Gastroesophageal sphincter (tissue), 4 donors: ENCODE measurements around the gene EXOC2. TPM values are rescaled to one million over a fixed set of nuclear protein-coding genes. Genes with fewer than 3 reads are reported as not detected.

ENCODE experiments used
- ATAC-seq: fragments of 150-250 bp; one replicate; pipeline ENCODE4 v1.9.1; 2016; ENCODE audit warnings: mild to moderate bottlenecking, moderate library complexity
- H3K27ac ChIP-seq, 4 donors: fragments of 200-600 bp; sonication (generic) in 3 of 4; 1 replicate in 3 of 4; 2 replicates in 1 of 4; pipeline ENCODE4 v1.5.1; 2016 to 2019
- H3K27me3 ChIP-seq: fragments of 200-600 bp; sonication (generic); one replicate; pipeline ENCODE4 v1.5.1; 2019
- H3K36me3 ChIP-seq, 2 donors: fragments of 200-600 bp; sonication (generic); one replicate each; pipeline ENCODE4 v1.5.1; 2019; ENCODE audit warnings: control low read depth in 1 of 2
- H3K4me1 ChIP-seq, 3 donors: fragments of 200-600 bp; sonication (generic); 1 replicate in 2 of 3; 2 replicates in 1 of 3; pipeline ENCODE4 v1.5.1; 2016 to 2019; ENCODE audit warnings: control low read depth in 2 of 3
- H3K4me3 ChIP-seq, 2 donors: fragments of 200-600 bp; sonication (generic); one replicate each; pipeline ENCODE4 v1.5.1; 2019; ENCODE audit warnings: mild to moderate bottlenecking in 1 of 2, moderate library complexity in 1 of 2
- H3K9me3 ChIP-seq, 3 donors: fragments of 200-600 bp; sonication (generic); one replicate each; pipeline ENCODE4 v1.5.1; 2017 to 2019; ENCODE audit warnings: control low read depth in 2 of 3
- EP300 ChIP-seq: sonication (generic); formaldehyde crosslinking; IDR thresholded peaks from one replicate; pipeline ENCODE4 v1.6.1; 2017; ENCODE audit warnings: antibody characterized with exemption, mild to moderate bottlenecking
- POLR2A ChIP-seq, 2 donors: fragments of 450-650 bp; IDR thresholded peaks; one replicate each; pipeline ENCODE4 v1.6.1; 2017; ENCODE audit warnings: antibody characterized with exemption in 2 of 2, mild to moderate bottlenecking in 2 of 2, moderate library complexity in 1 of 2
- POLR2AphosphoS5 ChIP-seq: sonication (generic); formaldehyde crosslinking; IDR thresholded peaks from one replicate; pipeline ENCODE4 v1.6.1; 2017; ENCODE audit warnings: antibody characterized with exemption
- whole genome bisulfite sequencing, 2 donors: methylation state at CpG; one replicate each; pipeline ENCODE4 v1.1.5; 2018; ENCODE audit warnings: low coverage in 1 of 2; 5-methylcytosine and 5-hydroxymethylcytosine counted together
- total RNA-seq, 4 donors: library from RNA; depleted of rRNA; stranded (reverse); fragments of >200 nt; gene quantifications; one replicate each; pipeline ENCODE4 v1.1.0, GENCODE V29; 2016
- TF ChIP-seq, protein P1 (sequence below), 4 experiments: fragments of 200-600 bp in 2 of 4; fragments of 450-650 bp in 2 of 4; sonication (generic) in 1 of 4; IDR thresholded peaks; one replicate each; pipeline ENCODE4 v1.5.1; 2017 to 2019; ENCODE audit warnings: antibody characterized with exemption in 4 of 4, mild to moderate bottlenecking in 2 of 4, moderate library complexity in 2 of 4

Gene EXOC2
- total RNA-seq, 4 donors from 2014 or later: 17.8 to 39.2 (median 25.8) TPM

DNA sequence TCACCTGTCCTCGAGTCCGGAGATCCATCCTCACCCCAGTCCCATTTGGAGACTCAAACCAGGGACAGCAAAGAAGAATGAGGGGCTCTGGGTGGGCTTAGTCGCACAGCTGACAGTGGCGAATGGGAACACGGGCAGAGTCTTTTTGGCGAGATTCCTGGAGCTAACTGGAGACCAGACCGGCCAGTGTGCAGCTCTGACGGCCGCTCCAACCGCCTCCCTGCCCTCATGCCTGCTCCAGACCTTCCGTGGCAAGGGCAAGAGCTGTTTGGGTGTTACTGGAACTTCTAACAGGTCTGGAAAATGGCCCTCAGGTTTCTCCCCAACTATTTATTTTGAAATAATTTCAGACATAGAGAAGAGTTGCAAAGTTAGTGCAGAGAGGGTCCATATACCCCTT, 225.8 kb downstream of the EXOC2 start:
- Histone ChIP-seq H3K4me1 (no peaks in the 10 kb centered on the region), H3K27me3 (peaks cover 70% of the 10 kb centered on the region), H3K36me3 (no peaks in the 10 kb centered on the region), H3K9me3 (no peaks in the 10 kb centered on the region), H3K27ac (no peak overlapping the region), H3K4me3 (no peak overlapping the region)
- WGBS, 2 donors: 60 to 66% methylated on average over 4 to 11 of the region's 11 CpGs
- no peak for ATAC-seq
- no peak for TF ChIP-seq EP300
- no peak for TF ChIP-seq POLR2A (IDR thresholded peaks at IDR 0.05)
- TF ChIP-seq POLR2AphosphoS5: no peak
- TF ChIP-seq, protein P1, sequence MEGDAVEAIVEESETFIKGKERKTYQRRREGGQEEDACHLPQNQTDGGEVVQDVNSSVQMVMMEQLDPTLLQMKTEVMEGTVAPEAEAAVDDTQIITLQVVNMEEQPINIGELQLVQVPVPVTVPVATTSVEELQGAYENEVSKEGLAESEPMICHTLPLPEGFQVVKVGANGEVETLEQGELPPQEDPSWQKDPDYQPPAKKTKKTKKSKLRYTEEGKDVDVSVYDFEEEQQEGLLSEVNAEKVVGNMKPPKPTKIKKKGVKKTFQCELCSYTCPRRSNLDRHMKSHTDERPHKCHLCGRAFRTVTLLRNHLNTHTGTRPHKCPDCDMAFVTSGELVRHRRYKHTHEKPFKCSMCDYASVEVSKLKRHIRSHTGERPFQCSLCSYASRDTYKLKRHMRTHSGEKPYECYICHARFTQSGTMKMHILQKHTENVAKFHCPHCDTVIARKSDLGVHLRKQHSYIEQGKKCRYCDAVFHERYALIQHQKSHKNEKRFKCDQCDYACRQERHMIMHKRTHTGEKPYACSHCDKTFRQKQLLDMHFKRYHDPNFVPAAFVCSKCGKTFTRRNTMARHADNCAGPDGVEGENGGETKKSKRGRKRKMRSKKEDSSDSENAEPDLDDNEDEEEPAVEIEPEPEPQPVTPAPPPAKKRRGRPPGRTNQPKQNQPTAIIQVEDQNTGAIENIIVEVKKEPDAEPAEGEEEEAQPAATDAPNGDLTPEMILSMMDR (IDR thresholded peaks at IDR 0.05): no peak

DNA sequence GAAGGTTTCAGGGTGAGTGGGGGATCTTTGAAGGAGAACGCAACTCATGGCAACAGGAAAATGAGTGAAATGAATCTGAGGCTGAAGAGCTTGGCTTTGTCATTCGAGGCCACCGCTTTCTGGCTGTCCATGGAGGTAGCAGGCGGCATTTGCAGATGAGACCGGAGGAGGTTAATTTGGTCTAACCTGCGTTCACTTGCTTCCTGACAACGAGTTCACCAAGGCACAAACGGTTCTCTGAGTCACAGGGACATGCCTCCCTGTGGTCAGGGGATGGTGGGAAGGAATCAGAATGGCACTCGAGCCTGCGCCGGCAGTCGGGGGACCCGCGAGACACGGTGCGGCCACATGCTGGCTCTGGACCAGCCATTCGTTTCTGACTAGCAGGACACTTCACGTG, 226.4 kb downstream of the EXOC2 start:
- H3K9me3 ChIP-seq: no peaks in the 10 kb centered on the region
- H3K4me3 ChIP-seq: no peak overlapping the region
- H3K27me3 ChIP-seq: peaks cover 70% of the 10 kb centered on the region
- no peaks in the 10 kb centered on the region for H3K4me1 ChIP-seq
- no peak overlapping the region for H3K27ac ChIP-seq
- 87 to 93% methylated on average over 11 to 16 of the region's 18 CpGs for WGBS, 2 donors
- TF ChIP-seq, protein P1 (IDR thresholded peaks at IDR 0.05): no peak
- TF ChIP-seq EP300 (no peak), POLR2A (IDR thresholded peaks at IDR 0.05) (no peak), POLR2AphosphoS5 (no peak)
- ATAC-seq: no peak
- H3K36me3 ChIP-seq: no peaks in the 10 kb centered on the region

DNA sequence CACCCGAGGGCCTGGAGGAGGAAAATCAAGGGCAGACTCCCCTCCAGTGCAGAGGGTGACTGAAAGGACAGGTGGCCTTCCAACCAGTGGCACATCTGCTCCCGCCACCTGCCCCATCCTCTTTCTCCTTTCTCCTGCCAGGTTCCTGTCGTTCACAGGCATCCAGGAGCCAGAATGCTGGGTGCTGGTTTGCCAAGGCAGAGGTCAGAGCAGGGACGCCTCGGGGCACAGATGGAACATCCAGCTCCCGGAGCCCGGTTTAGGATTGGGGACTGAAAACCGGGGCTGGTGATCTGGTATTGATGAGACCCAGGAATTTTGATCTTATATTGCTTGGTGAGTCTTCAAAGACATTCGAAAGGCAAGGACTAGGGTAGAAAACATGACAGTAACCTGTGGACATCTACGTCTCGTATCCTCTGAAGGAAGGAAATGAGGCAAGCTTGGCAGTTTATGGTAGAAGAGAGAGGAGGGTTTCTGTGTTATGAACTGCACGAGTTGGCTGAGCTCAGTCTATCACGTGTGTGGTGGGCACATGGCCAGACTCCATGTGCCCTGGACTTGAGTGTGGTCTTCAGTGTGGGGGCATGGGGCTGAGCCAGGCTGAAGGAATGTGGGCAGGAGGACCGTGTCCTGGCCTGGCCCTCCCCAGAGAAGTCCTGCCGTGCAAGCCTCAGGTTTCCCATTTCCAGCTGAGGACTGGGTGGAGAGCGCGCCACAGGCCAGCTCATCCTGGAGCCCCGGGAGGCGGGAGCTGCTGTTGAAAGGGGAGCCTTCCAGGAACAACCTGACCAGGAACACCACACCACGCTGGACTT, 227.2 kb downstream of the EXOC2 start:
- peaks cover 63% of the 10 kb centered on the region for H3K27me3 ChIP-seq
- WGBS, 2 donors: 38 to 80% methylated on average over 3 to 17 of the region's 20 CpGs
- ATAC-seq: no peak
- no peaks in the 10 kb centered on the region for H3K9me3 ChIP-seq
- TF ChIP-seq POLR2AphosphoS5 (no peak), POLR2A (IDR thresholded peaks at IDR 0.05) (no peak), EP300 (no peak)
- TF ChIP-seq, protein P1 (IDR thresholded peaks at IDR 0.05): no peak
- H3K4me3 ChIP-seq: no peak overlapping the region
- H3K36me3 ChIP-seq: no peaks in the 10 kb centered on the region
- H3K27ac ChIP-seq: no peak overlapping the region
- no peaks in the 10 kb centered on the region for H3K4me1 ChIP-seq

DNA sequence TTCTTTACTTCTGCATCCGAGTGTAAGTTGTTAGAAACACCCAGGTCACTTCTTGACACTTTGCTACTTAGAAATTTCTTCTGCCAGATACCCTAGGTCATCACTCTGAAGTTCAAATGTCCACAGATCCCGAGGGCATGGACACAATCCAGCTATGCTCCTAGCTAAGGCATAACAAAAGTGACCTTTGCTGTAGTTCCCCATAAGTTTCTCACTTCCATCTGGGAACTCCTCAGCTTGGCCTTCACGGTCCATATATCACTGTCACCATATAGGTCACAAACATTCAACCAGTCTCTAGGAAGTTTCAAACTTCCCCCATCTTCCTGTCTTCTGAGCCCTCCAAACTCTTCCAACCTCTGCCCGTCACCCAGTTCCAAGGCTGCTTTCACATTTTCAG, 236.1 kb downstream of the EXOC2 start:
- 64 to 66% methylated on average over 3 to 4 of the region's 4 CpGs for WGBS, 2 donors
- H3K36me3 ChIP-seq: no peaks in the 10 kb centered on the region
- peaks cover 24% of the 10 kb centered on the region for H3K27me3 ChIP-seq
- TF ChIP-seq EP300: no peak
- TF ChIP-seq POLR2A (IDR thresholded peaks at IDR 0.05): no peak
- TF ChIP-seq, protein P1 (IDR thresholded peaks at IDR 0.05): no peak
- no peak for TF ChIP-seq POLR2AphosphoS5
- H3K4me1 ChIP-seq: peaks cover 0 to 8% (median 0%) of the 10 kb centered on the region in 3 donors
- H3K27ac ChIP-seq: no peak overlapping the region
- no peaks in the 10 kb centered on the region for H3K9me3 ChIP-seq
- H3K4me3 ChIP-seq: no peak overlapping the region
- no peak for ATAC-seq

DNA sequence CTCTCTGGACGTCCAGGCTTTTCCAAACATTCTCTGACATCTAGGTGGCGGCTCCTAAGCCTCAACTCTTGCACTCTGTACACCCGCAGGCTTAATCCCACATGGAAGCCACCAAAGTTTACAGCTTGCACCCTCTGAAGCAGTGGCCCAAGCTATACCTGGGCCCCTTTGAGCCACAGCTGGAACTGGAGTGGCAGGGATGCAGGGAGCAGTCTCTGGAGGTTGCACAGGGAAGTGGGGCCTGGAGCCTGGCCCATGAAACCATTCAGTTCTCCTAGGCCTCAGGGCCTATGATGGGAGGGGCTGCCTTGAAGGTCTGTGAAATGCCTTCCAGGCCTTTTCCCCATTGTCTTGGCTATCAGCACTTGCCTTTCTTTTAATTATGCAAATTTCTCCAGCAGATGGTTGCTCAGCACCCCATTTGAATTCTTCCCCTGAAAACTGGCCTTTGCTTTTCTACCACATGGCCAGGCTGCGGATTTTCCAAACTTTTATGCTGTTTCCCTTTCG, 236.5 kb downstream of the EXOC2 start:
- whole genome bisulfite sequencing, 2 donors: 83 to 96% methylated on average over 2 to 3 of the region's 5 CpGs
- no peak overlapping the region for H3K27ac ChIP-seq
- no peak overlapping the region for H3K4me3 ChIP-seq
- ATAC-seq: no peak
- no peaks in the 10 kb centered on the region for H3K36me3 ChIP-seq
- peaks cover 0 to 8% (median 0%) of the 10 kb centered on the region in 3 donors for H3K4me1 ChIP-seq
- peaks cover 29% of the 10 kb centered on the region for H3K27me3 ChIP-seq
- no peaks in the 10 kb centered on the region for H3K9me3 ChIP-seq
- no peak for TF ChIP-seq POLR2A (IDR thresholded peaks at IDR 0.05)
- no peak for TF ChIP-seq POLR2AphosphoS5
- TF ChIP-seq EP300: no peak
- TF ChIP-seq, protein P1 (IDR thresholded peaks at IDR 0.05): no peak
